ENCODE results near the gene MALAT1. TPM values are rescaled to one million over a fixed set of nuclear protein-coding genes. Genes with fewer than 3 reads are reported as not detected.
A peak's percentile ranks its signal among the peaks of the same experiment; 100 is the strongest.

Gene MALAT1
- total and polyA plus RNA-seq, 2 of the 13 experiments (the other 11 are each of a cell fraction or from before 2014, with no cell fraction given): 143 to 1,237 TPM

GRCh38 chr11:65529475-65530156, 30.8 kb downstream of the MALAT1 start (continued):
- no peak for TF ChIP-seq HNF1A (IDR thresholded peaks at IDR 0.05; ENCODE audit: low read depth)
- TF ChIP-seq HNF1A (CRISPR knock-in tag; IDR thresholded peaks at IDR 0.05; ENCODE audit: borderline replicate concordance): 0 out of 2 replicates have a peak, but pooled peaks have one; percentile 70
- TF ChIP-seq ZNF609 (CRISPR knock-in tag; IDR thresholded peaks at IDR 0.05; ENCODE audit: borderline replicate concordance): peak; percentile 64; the same call in 1 of the 2 replicates
- no peak for TF ChIP-seq ZNF720 (CRISPR knock-in tag; IDR thresholded peaks at IDR 0.05)
- TF ChIP-seq CSRNP1 (CRISPR knock-in tag; IDR thresholded peaks at IDR 0.05): no peak
- TF ChIP-seq ZBTB33 (CRISPR knock-in tag; IDR thresholded peaks at IDR 0.05): no peak
- peak; percentile 67; the same call in 1 of the 2 replicates for TF ChIP-seq ARNTL (CRISPR knock-in tag; IDR thresholded peaks at IDR 0.05)
- peak; percentile 73; the same call in 1 of the 2 replicates for TF ChIP-seq ZBTB7A (CRISPR knock-in tag; IDR thresholded peaks at IDR 0.05)
- TF ChIP-seq MIER2 (CRISPR knock-in tag; IDR thresholded peaks at IDR 0.05): peak; percentile 53; the same call in 1 of the 2 replicates
- peak; percentile 88 for TF ChIP-seq ZNF281 (CRISPR knock-in tag; IDR thresholded peaks at IDR 0.05; ENCODE audit: borderline replicate concordance)
- peak; percentile 69 for TF ChIP-seq GFI1 (CRISPR knock-in tag; IDR thresholded peaks at IDR 0.05; ENCODE audit: borderline replicate concordance)
- TF ChIP-seq MEIS1 (CRISPR knock-in tag; IDR thresholded peaks at IDR 0.05; ENCODE audit: borderline replicate concordance): peak; percentile 83; the same call in 1 of the 2 replicates

All from HepG2 (cell line).